ENCODE results near the gene IQCE.

IQCE gene

DNA sequence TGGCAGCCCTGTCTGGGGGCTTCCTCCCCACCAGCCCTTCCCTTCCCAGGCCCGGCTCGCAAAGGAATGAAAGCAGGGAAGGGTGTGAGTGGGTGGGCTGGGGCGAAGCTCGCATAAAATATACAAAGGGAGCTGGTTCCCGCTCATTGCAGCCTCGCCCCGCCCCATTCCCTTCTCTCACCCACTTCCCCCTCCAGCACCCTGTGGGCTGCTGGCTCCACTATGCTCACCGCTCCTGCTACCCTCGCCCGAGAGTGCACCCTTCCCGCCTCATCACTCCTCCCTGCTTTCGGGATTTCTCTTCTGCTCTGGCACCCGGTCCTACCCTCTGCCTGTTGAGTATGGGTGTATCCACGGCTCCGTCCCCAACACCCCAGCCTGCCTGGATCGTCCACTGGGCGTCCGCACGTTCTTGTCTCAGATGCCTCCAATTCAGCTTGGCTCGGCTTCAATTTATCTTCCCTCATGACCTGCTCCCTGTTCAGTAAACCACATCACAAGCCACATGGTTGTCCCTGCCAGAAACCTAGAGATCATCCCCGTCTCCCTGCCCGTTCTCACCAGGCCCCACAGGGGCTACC lies 58.6 kb downstream of the IQCE start:
- Histone ChIP-seq H3K27ac (ENCODE audit: low read length) (no peak overlapping the region), H3K9ac (ENCODE audit: low read length) (no peak overlapping the region)

DNA sequence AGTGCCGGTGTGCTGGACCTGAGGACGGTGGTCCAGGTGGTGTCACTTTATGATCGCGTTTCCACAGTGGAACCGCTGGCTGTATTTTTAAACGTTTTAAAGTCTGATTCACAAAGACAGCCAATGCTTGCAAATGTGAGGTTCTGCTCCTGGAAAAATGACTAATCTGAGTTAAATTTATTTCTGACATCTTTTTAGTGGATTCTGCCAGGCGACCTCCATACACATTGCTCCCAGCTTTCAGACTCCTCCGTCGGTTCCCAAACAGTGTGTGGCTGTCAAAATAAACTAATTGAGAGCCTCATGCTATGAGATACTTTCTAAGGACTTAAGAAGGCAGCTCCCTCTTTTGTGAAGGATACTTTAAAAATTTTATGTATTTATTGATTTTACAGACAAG lies 60.3 kb downstream of the IQCE start:
- H3K36me3 ChIP-seq (replicated peaks; ENCODE audit: insufficient read depth, low read length), result no peaks in the 10 kb centered on the region
- no peaks in the 10 kb centered on the region for H3K4me1 ChIP-seq (ENCODE audit: low read length)
- H3F3A ChIP-seq (ENCODE audit: insufficient read depth, low read length), result no peaks in the 10 kb centered on the region
- H3K27me3 ChIP-seq (replicated peaks; ENCODE audit: insufficient read depth, low read length), result peaks cover 57% of the 10 kb centered on the region
- no peaks in the 10 kb centered on the region for H3K9me3 ChIP-seq (replicated peaks; ENCODE audit: insufficient read depth, low read length)
- no peaks in the 10 kb centered on the region for H3K79me2 ChIP-seq (ENCODE audit: low read length)
- no peak overlapping the region for H3K27ac ChIP-seq (ENCODE audit: low read length)
- no peak overlapping the region for H3K4me2 ChIP-seq (ENCODE audit: low read depth, low read length)
- DNase-seq, result no peak
- TF ChIP-seq CTCF (IDR thresholded peaks at IDR 0.05; ENCODE audit: low read length), result no peak
- no peak for TF ChIP-seq EZH2 (optimal IDR thresholded peaks at IDR 0.05; ENCODE audit: low read depth, low read length)
- no peak for TF ChIP-seq EZH2phosphoT487 (IDR thresholded peaks at IDR 0.05; ENCODE audit: low read length)
- no peaks in the 10 kb centered on the region for H3K9me2 ChIP-seq (replicated peaks; ENCODE audit: insufficient read depth, low read length)
- no peak overlapping the region for H3K4me3 ChIP-seq (ENCODE audit: low read length)
- H2AFZ ChIP-seq (ENCODE audit: low read length), result no peak overlapping the region
- no peak overlapping the region for H3K9ac ChIP-seq (ENCODE audit: low read length)
- no peaks in the 10 kb centered on the region for H4K20me1 ChIP-seq (ENCODE audit: insufficient read depth, low read length)

More for the DNA sequence above, 58.6 kb downstream of the IQCE start:
- Histone ChIP-seq H3K4me2 (ENCODE audit: low read depth, low read length) (no peak overlapping the region), H3K9me3 (replicated peaks; ENCODE audit: insufficient read depth, low read length) (no peaks in the 10 kb centered on the region), H3K79me2 (ENCODE audit: low read length) (no peaks in the 10 kb centered on the region), H3K9me2 (replicated peaks; ENCODE audit: insufficient read depth, low read length) (no peaks in the 10 kb centered on the region), H3K36me3 (replicated peaks; ENCODE audit: insufficient read depth, low read length) (no peaks in the 10 kb centered on the region), H3K4me3 (ENCODE audit: low read length) (no peak overlapping the region), H3F3A (ENCODE audit: insufficient read depth, low read length) (no peaks in the 10 kb centered on the region), H4K20me1 (ENCODE audit: insufficient read depth, low read length) (no peaks in the 10 kb centered on the region), H2AFZ (ENCODE audit: low read length) (no peak overlapping the region), H3K4me1 (ENCODE audit: low read length) (no peaks in the 10 kb centered on the region), H3K27me3 (replicated peaks; ENCODE audit: insufficient read depth, low read length) (peaks cover 45% of the 10 kb centered on the region)
- TF ChIP-seq EZH2phosphoT487 (IDR thresholded peaks at IDR 0.05; ENCODE audit: low read length), result no peak
- TF ChIP-seq EZH2 (optimal IDR thresholded peaks at IDR 0.05; ENCODE audit: low read depth, low read length), result no peak
- TF ChIP-seq CTCF (IDR thresholded peaks at IDR 0.05; ENCODE audit: low read length), result no peak
- DNase-seq, result no peak

GRCh38 chr7:2621061-2621828 lies 62.5 kb downstream of the IQCE start:
- Histone ChIP-seq H3K36me3 (replicated peaks; ENCODE audit: insufficient read depth, low read length) (no peaks in the 10 kb centered on the region), H3F3A (ENCODE audit: insufficient read depth, low read length) (no peaks in the 10 kb centered on the region), H2AFZ (ENCODE audit: low read length) (no peak overlapping the region), H3K79me2 (ENCODE audit: low read length) (no peaks in the 10 kb centered on the region), H3K27ac (ENCODE audit: low read length) (no peak overlapping the region), H3K27me3 (replicated peaks; ENCODE audit: insufficient read depth, low read length) (peaks cover 68% of the 10 kb centered on the region), H3K9ac (ENCODE audit: low read length) (no peak overlapping the region), H3K4me1 (ENCODE audit: low read length) (no peaks in the 10 kb centered on the region), H3K4me2 (ENCODE audit: low read depth, low read length) (no peak overlapping the region), H4K20me1 (ENCODE audit: insufficient read depth, low read length) (no peaks in the 10 kb centered on the region), H3K9me3 (replicated peaks; ENCODE audit: insufficient read depth, low read length) (no peaks in the 10 kb centered on the region), H3K4me3 (ENCODE audit: low read length) (no peak overlapping the region), H3K9me2 (replicated peaks; ENCODE audit: insufficient read depth, low read length) (no peaks in the 10 kb centered on the region)
- DNase-seq, result no peak
- TF ChIP-seq CTCF (IDR thresholded peaks at IDR 0.05; ENCODE audit: low read length) (no peak), EZH2phosphoT487 (IDR thresholded peaks at IDR 0.05; ENCODE audit: low read length) (no peak), EZH2 (optimal IDR thresholded peaks at IDR 0.05; ENCODE audit: low read depth, low read length) (no peak)

Data from MM.1S (cell line).